ENCODE measurements around the gene MBD1.
"Not testable (repeated sequence)": the region's sequence is repeated elsewhere in the genome, so short reads cannot be mapped to it uniquely, and the experiment has no call there.

Gene MBD1

GRCh38 chr18:50297621-50298442, 16.5 kb upstream of the MBD1 start:
- DNase-seq (ENCODE audit: extremely low read depth in 1 of 2, low read depth in 1 of 2): peak in 1 of 2 donors; percentile 54

- DNase-seq (ENCODE audit: extremely low read depth in 1 of 2, low read depth in 1 of 2): no peak
These were observed 11.7 kb upstream of the MBD1 start for GRCh38 chr18:50293039-50293438.

DNA sequence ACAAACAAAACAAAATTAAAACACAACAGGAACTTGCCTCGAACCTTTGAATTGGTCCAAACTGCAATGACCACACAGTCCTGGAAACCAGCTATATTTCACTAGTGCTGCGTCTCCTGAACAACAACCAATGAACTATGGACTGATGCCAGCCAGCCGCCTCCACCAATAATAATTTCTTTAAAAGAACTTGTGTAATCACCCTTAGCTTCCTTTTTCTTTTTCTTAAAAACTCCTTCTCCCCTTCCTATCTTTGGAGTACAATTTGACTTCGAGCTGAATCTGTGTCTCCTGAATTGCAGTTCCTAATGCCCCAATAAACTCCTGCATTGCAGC, 7.8 kb upstream of the MBD1 start:
- no peak for DNase-seq (ENCODE audit: extremely low read depth in 1 of 2, low read depth in 1 of 2)

DNA sequence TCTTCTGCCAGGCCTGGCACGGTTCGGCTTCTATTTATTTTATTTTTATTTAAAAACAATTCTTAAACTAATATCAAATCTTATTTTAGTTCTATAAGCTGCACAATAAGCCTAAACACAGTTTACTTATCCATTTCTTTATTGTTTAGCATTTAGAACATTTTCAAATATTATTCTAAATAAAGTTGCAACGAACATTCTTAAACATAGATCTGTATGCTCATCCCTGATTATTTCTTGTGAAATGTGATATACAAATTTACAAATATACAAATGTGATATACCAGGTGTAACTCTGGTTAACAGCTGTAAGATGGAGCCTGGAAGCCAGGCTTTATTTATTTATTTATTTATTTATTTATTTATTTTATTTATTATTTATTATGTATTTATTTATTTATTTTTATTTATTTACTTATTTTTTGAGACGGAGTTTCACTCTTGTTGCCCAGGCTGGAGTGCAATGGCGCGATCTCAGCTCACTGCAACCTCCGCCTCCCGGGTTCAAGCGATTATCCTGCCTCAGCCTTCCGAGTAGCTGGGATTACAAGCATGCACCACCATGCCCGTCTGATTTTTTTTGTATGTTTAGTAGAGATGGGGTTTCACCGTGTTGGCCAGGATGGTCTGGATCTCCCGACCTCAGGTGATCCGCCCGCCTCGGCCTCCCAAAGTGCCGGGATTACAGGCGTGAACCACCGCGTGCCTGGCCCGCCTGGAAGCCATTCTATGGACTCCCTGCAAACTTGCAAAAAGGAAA, 7.2 kb upstream of the MBD1 start:
- not testable (repeated sequence) for DNase-seq (ENCODE audit: extremely low read depth in 1 of 2, low read depth in 1 of 2)

DNA sequence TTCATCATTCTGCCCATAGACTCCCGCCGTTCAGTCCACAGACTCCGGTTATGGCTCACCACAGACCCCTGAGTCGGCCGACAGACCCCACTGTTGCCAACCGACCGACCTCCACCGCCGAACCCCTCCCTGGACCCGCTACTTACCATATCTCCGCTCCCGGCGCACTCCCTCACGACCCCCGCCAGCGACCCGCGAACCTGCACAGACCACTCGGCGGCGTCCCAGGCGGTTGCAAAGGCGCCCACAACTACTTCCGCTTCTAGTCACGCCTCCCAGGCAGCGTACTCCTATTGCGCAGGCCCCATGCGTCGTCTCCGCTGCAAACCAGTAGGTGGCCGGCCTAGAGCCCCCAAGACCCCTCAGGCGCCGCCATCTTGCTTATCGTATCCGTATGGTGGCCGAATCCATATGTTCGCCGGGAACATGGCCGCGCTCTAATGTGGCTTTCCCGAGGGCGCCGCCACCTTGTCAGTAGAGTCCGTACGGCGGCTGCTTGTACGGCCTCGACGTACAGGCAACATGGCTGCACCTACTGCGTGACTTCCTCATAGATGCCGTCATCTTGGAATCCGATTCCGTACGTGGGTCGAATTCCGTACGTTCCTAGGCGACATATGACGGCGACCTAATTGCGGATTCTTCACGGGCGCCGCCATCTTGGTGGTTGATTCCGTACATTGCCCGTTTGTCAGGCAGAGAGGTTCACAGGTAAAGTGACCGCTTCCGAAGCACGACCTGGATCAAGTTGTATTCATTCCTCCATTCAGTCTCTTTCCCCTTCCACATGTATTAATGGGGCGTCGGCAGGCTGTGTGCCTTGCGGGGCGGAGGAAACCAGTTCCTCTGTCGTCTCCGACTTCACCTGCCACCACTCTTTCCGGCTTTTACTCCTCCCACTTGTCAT, 6.4 kb upstream of the MBD1 start, which contains the start of gene CXXC1:
TSS of gene CXXC1 (minus strand) at position 252 of the 907 bp plus-strand sequence. CDS start at position 149, 103 bp downstream.
- DNase-seq (ENCODE audit: extremely low read depth in 1 of 2, low read depth in 1 of 2): peak; percentile 92 to 96

DNA sequence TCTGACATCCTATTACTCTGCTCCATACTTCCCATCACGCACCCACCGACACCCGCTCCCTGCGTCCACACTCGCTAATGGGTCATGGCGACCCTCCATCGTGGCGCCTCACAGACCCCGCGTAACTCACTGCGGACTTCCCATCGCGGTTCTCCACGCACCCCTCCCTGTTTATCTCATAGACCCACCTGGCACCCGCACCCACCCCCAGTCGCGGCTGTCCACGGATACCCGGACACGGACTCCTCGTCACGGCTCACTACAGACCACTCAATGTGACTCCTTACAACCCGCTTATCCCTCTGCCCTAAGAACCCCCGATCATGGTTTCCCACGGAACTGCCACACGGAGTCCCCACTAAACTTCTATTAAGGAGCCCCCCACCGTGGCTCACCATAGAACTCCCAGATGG, 5.7 kb upstream of the MBD1 start:
- no peak for DNase-seq (ENCODE audit: extremely low read depth in 1 of 2, low read depth in 1 of 2)

GRCh38 chr18:50286391-50287027, 5.2 kb upstream of the MBD1 start:
- no peak for DNase-seq (ENCODE audit: extremely low read depth in 1 of 2, low read depth in 1 of 2)

DNA sequence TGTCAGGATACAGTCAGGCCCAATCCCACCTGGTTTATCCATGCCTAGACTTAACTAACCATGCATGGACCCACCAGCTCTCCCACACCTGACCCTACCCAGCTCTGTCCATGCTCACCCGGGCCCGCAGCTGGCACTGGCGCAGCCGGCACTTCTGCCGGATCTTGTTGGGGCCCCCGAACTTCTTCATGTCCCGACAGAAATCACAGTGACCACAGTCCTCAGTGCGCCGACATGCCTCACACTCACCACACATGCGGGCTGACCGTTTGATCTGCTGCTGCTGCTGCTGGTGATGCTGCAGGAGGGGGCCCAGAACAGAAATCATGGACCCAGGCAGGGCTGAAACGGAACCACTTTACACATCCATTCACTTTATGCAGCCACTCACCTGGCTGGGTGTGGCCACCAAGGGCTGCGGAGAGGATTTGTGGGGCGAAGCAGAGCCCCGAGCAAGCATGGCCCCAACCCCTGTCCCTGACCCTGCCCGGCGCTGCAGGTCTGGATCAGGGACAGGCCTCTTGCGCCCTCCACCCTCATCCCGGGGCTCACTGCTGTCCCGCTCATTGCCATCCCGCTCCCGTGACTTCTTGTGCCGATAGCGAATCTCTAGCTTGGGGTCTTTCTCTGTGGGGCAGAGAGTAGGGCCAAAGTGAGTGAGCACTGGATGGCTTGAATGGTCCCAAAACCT, 4.5 kb upstream of the MBD1 start:
- no peak for DNase-seq (ENCODE audit: extremely low read depth in 1 of 2, low read depth in 1 of 2)

- DNase-seq (ENCODE audit: extremely low read depth in 1 of 2, low read depth in 1 of 2): no peak
These were observed 3.7 kb upstream of the MBD1 start for GRCh38 chr18:50285071-50285470.

- DNase-seq (ENCODE audit: extremely low read depth in 1 of 2, low read depth in 1 of 2): no peak
These were observed 3.0 kb upstream of the MBD1 start for GRCh38 chr18:50284255-50284885.

DNA sequence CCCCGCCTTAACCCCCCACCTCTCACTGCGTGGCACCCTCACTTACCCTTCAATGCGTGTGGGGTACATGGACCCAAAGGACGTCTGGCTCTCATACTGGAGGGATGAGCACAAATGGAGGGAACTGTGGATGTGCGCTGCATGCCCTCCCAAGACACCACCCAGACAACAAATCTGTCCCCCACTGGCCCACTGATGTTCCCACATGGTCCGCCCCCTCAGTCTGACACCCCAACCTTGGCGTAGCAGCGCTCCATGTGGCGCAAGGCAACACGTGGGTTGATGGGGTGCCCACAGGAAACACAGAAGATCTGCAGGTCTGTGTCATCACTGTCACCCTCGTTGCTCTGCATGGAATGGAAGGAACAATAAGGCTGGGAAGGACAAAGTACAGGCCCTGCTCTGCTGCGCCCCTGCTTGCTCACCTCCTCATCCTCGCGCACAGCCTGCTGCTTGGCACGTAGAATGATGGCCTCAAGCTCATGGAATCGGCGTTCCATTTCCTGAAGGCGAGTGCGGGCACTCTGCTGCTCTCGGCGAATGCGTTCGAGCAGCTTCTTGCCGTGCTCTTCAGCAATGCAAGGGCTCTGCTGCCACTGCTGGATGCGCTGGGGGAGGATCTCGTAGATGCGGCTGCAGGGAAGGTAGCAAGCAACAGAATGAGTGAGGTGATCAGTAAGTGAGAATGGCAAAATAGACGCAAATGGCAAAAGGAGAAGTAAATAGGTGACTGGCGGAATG, 2.3 kb upstream of the MBD1 start:
- DNase-seq (ENCODE audit: extremely low read depth in 1 of 2, low read depth in 1 of 2): no peak

- no peak for DNase-seq (ENCODE audit: extremely low read depth in 1 of 2, low read depth in 1 of 2)
These were observed 1.4 kb upstream of the MBD1 start for GRCh38 chr18:50282521-50283335.

- DNase-seq (ENCODE audit: extremely low read depth in 1 of 2, low read depth in 1 of 2): no peak
These were observed 723 bp upstream of the MBD1 start for GRCh38 chr18:50281972-50282520.

GRCh38 chr18:50280707-50281294, 522 bp downstream of the MBD1 start:
- no peak for DNase-seq (ENCODE audit: extremely low read depth in 1 of 2, low read depth in 1 of 2)

GRCh38 chr18:50279752-50280151, 1.6 kb downstream of the MBD1 start:
- DNase-seq (ENCODE audit: extremely low read depth in 1 of 2, low read depth in 1 of 2): no peak

DNA sequence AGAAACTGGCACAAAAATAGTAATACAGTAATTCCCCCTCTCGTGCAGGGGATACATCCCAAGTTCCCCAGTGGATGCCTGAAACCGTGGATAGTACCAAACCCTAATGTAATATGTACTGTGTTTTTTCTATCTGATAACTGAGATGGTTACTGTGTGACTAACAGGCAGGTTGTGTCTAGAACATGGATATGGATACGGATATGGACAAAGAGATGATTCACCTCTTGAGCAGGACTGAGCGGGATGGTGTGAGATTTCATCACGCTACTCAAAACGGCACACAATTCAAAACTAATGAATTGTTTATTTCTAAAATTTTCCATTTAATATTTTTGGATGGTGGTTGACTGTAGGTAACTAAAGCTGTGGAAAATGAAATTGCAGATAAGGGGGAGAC, 3.4 kb downstream of the MBD1 start:
- DNase-seq (ENCODE audit: extremely low read depth in 1 of 2, low read depth in 1 of 2): no peak

DNA sequence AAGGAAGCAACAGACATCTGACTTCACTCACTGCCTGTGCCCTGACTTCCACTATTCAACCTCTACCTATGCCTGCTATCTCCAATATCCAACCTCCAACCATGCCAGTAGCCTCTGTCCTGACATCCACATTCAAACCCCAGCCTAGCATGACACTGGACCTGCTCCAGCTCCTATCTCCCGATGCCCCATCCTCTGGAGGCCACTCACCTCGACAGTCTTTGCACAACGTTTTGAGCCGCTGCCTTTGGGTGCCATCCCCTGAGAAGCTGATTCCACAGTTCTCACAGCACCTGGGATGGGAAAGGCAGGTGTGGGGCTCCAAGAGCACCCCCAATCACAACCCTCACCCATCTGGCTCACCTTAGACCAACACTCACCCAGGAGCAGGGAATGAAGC, 4.9 kb downstream of the MBD1 start:
- no peak for DNase-seq (ENCODE audit: extremely low read depth in 1 of 2, low read depth in 1 of 2)

Data from stimulated activated CD8-positive, alpha-beta memory T cell treated with anti-CD3 and anti-CD28 coated beads, Interleukin-7, amount 100 ng/mL, for 48 hours (primary cell).